NOMO-1 treated with DMSO at 0.1 percent for 48 hours (cell line): ENCODE measurements around the gene PEAR1.

Experiments
- DNase-seq: peaks from one replicate; lab custom pipeline; 2025; ENCODE audit not compliant: unreplicated experiment; lab: John Stamatoyannopoulos, UW

The PEAR1 gene

GRCh38 chr1:156935505-156936128, 42.1 kb downstream of the PEAR1 start:
- DNase-seq: no peak

DNA sequence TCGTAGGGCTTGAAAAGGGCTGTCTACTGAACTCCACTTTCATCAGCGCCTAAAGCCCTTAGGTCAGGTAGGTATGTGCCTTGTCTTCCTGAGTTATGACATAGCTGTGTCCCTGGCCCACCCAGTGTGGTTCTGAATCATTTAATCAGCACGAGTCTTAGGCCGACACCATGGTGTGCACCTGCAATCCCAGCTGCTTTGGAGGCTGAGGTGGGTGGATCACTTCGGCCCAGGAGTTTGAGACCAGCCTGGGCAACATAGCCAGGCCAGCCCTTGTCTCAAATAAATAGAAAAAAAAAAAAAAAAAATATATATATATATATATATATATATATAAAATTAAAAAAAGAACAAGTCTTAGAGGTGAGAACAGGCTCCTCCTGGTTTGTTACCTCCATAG, 42.7 kb downstream of the PEAR1 start:
- DNase-seq: no peak

DNA sequence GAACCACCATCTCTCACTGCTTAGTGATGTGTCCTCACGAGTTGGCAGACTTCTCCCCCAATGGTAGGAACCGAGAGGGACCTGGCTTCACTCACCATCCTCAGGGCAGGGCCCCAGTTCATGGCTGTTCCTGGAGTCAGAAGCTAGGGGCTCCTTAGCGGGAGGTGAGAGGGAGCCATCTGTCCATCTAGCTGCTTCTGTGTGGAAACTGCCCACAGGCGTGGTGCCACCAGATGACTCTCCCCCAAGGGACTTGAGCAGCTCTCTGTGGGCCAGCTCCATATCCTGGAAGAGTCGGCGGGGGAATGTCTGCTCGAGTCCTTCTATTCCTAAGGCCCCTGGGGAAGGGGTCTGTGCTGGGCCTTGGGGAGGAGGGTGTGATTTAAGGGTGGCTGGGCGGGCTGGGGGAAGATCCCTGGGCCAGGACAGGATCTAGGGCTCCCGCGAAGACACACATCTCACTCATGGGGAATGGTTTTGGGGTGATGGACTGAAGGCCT, 43.3 kb downstream of the PEAR1 start:
- no peak for DNase-seq

DNA sequence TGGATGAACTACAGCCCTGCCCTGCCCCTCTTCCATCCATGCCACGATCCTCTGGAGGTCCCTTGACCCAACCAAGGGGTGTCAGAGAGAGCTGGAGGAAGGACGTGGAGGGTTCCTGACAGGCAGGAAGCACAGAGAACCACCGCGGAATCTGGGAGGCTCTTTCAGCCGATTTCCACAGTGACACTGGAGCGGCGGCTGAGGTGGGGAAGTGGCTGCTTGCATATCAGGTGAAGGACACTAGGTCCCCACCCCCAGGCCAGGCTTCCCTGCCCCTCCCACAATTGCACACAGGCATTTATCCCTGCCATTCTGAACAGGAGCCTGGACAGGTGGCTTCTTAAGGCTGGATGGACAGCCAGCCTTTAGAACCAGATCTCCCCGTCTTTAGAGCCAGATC, 44.4 kb downstream of the PEAR1 start:
- DNase-seq: no peak

DNA sequence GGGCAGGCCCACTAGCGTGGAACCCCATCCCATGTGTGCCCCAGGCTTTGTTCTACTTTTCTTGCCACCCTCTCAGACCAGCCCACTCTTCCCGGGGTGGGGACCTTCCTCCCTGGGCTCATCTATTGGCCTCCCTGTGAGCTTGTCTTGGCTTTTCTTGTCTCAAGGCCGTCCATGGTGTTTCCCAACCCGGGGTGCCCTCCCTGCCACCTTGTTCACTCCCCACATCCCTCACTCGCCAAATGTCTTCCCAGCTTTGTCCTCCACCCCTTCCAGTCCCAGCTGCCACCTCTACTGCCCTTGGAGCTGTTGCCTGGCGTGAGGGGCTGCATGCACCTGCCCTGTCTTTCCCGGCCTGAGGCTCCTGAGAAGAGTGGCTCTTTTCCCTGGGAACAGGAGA, 45.3 kb downstream of the PEAR1 start:
- no peak for DNase-seq

GRCh38 chr1:156939786-156940334, 46.3 kb downstream of the PEAR1 start:
- no peak for DNase-seq

GRCh38 chr1:156941675-156942074, 48.2 kb downstream of the PEAR1 start:
- no peak for DNase-seq

- DNase-seq: no peak
These were observed 48.7 kb downstream of the PEAR1 start for GRCh38 chr1:156942176-156942575.

- DNase-seq: no peak
These were observed 49.1 kb downstream of the PEAR1 start for GRCh38 chr1:156942576-156942975.

DNA sequence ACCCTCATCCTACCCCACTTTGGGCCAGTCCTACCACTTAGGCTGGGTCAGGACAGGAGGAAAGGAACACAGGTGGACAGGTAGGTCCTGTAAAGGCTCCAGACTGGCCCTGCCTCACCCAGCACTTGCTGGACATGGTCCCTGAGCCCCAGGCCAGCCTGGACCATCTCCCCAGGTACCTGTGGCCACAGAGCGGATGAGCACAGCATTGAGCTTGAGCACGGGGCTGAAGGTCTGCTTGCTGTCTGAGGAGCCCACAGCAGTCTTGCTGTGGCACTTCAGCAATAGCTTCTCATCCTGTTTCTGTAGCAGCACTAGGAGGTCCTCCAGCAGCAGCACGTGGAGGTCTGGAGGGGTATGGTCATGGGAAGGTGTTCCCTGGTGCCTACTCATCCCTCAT, 50.2 kb downstream of the PEAR1 start:
- DNase-seq: no peak

GRCh38 chr1:156944268-156944667, 50.8 kb downstream of the PEAR1 start:
- DNase-seq: no peak

DNA sequence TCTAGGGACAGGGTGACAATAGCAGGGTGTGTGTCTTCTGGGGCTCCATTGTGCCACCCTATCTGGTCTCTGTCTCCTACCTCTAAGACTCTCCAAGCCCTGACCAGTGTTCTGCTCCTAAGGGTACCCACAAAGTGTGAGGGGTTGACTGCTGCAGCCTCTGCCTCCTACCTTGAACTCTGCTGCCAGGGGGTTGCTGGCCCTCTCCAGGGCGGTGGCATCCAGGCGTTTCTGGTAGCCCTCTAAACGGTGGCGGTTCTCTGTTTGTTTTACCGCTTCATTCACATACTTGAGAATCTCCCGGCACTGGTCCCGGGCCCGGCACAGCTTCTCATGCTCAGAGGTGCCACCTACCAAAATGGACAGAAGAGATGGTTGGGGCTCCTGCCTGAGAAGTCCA, 51.3 kb downstream of the PEAR1 start:
- no peak for DNase-seq

DNA sequence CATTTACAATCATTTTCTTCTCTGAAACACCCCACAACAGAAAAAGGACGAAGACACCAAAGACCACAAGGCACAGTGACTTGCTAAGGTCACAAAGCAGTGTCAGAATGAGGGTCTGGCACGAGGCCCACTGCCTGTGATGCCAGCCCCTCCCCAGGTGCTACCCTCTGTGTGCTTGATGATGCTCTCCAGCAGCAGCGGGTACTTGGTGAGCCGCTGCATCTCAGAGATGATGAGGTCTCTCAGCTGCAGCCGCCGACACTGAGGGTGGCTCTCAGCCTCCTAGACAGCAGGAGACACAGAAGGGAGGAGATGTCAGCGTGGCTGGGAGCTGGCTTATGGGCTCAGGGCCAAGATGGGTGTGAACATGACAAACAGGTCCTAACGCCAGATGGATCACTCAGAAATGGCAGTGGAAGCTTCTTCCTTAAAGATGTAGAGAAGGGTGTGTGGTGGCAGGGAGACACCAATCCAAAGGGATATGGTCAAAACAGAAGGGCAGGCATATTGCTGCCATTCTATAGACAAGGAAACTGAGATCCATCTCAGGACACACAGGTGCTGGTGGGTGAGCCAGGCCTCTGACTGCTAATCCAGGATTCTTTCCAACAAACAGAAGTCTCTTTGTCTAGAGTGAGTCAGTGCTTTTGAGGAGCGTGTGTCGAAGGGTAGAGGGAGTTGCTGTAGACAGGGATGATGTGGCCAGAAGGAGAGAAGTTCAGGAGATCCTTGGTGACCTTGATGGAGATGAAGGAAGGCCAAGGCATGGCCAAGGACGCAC, 52.6 kb downstream of the PEAR1 start:
- no peak for DNase-seq

GRCh38 chr1:156947127-156947526, 53.6 kb downstream of the PEAR1 start:
- no peak for DNase-seq

GRCh38 chr1:156947818-156948525, 54.5 kb downstream of the PEAR1 start:
- no peak for DNase-seq

DNA sequence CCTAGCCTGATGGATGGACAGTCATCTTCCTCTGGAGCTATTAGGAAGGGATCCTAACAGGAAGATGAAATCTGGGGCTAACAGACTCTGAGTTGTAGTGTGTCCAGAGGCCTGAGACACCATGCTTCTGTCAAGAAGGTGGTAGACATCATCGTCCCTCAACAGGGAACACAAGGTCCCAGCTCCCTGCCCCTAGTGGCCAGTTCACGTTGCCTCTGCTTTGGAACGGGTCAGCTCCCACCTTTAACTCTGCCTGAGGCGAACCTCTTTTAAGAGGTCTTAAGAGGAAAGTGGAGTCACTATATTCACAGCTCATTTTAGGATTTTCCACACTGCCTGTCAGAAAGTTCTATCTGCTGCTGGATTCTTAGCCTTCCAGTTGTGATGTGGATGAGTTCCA, 55.2 kb downstream of the PEAR1 start:
- no peak for DNase-seq

DNA sequence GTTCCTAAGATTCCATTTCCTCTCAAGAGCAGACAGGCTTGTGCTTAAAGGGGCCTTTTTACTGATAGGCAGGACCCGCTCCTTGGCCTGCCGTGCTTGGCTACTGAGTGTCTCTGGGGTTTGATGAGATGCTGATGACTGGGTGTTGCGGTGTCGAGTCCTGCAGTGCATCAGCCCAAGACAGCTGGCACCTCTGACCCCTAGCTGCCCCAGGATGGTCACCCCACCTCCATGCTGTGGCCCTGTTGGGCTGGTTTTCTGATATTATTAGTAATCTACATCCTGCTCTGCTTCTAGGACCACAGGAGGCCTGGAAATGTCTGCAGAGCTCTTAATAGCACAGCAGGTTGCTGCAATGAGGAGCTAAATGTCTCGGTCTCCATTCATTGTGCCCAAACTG, 55.6 kb downstream of the PEAR1 start:
- no peak for DNase-seq

DNA sequence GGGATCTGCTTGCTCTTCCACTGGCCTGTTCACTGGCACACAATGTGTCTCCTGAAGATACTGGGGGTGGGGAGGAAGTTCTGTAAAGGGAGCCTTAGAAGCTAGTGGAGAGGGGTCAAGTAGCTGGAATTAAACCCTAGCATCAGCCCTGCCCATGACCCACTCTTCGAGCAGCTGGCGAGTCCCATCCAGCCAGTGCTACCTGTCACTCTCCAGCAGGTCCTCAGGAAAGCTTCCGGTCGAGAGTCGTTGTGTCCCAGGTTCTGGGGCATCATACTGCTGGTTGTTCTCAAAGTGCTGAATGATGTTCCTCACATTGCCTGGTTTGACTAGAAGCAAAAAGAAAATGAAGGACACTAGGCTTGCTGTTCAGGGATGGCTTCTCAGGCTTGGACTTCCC, 57.9 kb downstream of the PEAR1 start:
- DNase-seq: no peak

GRCh38 chr1:156953571-156953970, 60.1 kb downstream of the PEAR1 start:
- DNase-seq: no peak

DNA sequence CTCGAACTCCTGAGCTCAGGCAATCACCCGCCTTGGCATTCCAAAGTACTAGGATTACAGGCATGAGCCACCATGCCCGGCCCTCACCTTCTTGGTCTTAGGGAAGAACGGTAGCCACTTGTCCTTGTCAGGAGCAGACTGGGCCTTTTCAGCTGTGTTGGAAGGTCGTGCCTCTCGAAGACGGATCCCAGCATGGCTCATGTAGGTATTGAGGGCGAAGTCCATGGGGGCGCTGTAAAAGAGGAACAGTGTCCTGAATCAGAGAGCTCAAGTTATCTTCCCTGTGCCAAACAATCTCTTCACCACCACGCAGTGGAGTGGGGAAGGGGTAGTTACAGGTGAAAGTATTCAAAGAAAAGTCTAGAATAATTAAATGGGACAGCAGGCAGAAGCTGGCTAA, 62.8 kb downstream of the PEAR1 start:
- DNase-seq: no peak

DNA sequence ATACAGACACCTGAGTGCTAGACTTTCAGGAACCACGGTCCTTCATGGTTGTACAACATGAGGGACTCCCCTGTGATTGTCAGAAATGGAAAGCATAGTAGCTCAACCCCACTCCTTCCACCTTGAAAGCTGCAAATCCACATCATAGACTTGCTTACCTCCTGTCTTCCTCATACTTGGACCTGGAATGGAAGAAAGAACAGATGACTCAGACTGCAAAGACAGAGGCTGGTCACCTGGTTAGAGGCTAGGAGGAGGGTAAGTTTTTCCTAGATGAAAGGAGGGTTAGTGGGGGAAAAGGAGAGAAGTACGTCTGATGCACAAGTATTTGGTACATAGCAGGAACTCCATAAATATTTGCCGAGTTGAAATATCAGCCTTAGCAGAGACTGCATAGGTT, 64.1 kb downstream of the PEAR1 start:
- DNase-seq: no peak

DNA sequence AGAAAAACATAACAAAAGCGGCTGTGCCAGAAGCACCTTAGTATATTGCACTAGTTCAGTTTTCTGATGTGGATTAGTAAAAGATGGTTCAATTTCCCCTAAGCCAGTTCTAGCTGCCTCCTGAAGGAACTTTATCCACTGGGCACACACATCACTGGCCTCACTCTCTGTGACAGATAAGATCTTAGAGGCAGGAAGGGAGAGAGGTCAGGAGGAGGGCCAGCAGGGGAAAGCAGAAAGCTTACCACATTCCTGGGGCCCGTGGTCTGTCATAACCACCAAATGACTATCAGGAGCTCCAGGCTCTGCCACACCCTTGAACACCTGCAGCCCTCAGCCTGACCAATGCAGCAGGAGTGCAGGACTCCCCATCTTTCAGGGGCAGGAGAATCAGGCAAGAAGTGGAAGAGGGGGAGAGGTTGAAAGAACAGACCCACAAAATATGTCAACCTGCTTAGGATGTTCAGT, 64.8 kb downstream of the PEAR1 start:
- DNase-seq: no peak
